ENCODE measurements around the gene NBL1.

The NBL1 gene

GRCh38 chr1:19643602-19644394 lies at the start of gene NBL1:
Gene NBL1, plus strand, starts transcription at chr1:19644311. Its CDS starts 10,720 bp downstream, at chr1:19655031.
- Histone ChIP-seq H3K4me1 (ENCODE audit: control insufficient read depth, insufficient read depth, low read length) (peaks cover 9% of the 10 kb centered on the region), H3K9ac (ENCODE audit: low read length) (peak within 1 kb of the TSS; percentile 96), H3K36me3 (ENCODE audit: control insufficient read depth, insufficient read depth, low read length) (no peaks in the 10 kb centered on the region), H3K27ac (ENCODE audit: low read depth, low read length) (peak within 1 kb of the TSS; percentile 90), H3K4me3 (ENCODE audit: low read length) (peak within 1 kb of the TSS; percentile 93), H3K27me3 (ENCODE audit: control insufficient read depth, insufficient read depth, low read length) (no peaks in the 10 kb centered on the region)

GRCh38 chr1:19596065-19596713 lies 47.9 kb upstream of the NBL1 start:
- Histone ChIP-seq H3K36me3 (ENCODE audit: control insufficient read depth, insufficient read depth, low read length) (no peaks in the 10 kb centered on the region), H3K4me3 (ENCODE audit: low read length) (peak overlapping the region; percentile 92), H3K9ac (ENCODE audit: low read length) (peak overlapping the region; percentile 35), H3K27ac (ENCODE audit: low read depth, low read length) (peak overlapping the region; percentile 96), H3K27me3 (ENCODE audit: control insufficient read depth, insufficient read depth, low read length) (no peaks in the 10 kb centered on the region), H3K4me1 (ENCODE audit: control insufficient read depth, insufficient read depth, low read length) (peaks cover 9% of the 10 kb centered on the region)

- peak overlapping the region; percentile 92 for H3K4me3 ChIP-seq (ENCODE audit: low read length)
- H3K27ac ChIP-seq (ENCODE audit: low read depth, low read length), result peak overlapping the region; percentile 96
- H3K9ac ChIP-seq (ENCODE audit: low read length), result peak overlapping the region; percentile 95
- H3K4me1 ChIP-seq (ENCODE audit: control insufficient read depth, insufficient read depth, low read length), result peaks cover 13% of the 10 kb centered on the region
- no peaks in the 10 kb centered on the region for H3K36me3 ChIP-seq (ENCODE audit: control insufficient read depth, insufficient read depth, low read length)
- H3K27me3 ChIP-seq (ENCODE audit: control insufficient read depth, insufficient read depth, low read length), result no peaks in the 10 kb centered on the region
These were observed 47.2 kb upstream of the NBL1 start for GRCh38 chr1:19596714-19597495.

- Histone ChIP-seq H3K36me3 (ENCODE audit: control insufficient read depth, insufficient read depth, low read length) (no peaks in the 10 kb centered on the region), H3K27ac (ENCODE audit: low read depth, low read length) (peak overlapping the region; percentile 96), H3K4me3 (ENCODE audit: low read length) (peak overlapping the region; percentile 92), H3K27me3 (ENCODE audit: control insufficient read depth, insufficient read depth, low read length) (no peaks in the 10 kb centered on the region), H3K4me1 (ENCODE audit: control insufficient read depth, insufficient read depth, low read length) (peaks cover 16% of the 10 kb centered on the region), H3K9ac (ENCODE audit: low read length) (peak overlapping the region; percentile 95)
These were observed 46.4 kb upstream of the NBL1 start for GRCh38 chr1:19597496-19598309.

- H3K4me1 ChIP-seq (ENCODE audit: control insufficient read depth, insufficient read depth, low read length), result peaks cover 22% of the 10 kb centered on the region
- no peaks in the 10 kb centered on the region for H3K27me3 ChIP-seq (ENCODE audit: control insufficient read depth, insufficient read depth, low read length)
- H3K4me3 ChIP-seq (ENCODE audit: low read length), result no peak overlapping the region
- H3K27ac ChIP-seq (ENCODE audit: low read depth, low read length), result no peak overlapping the region
- no peak overlapping the region for H3K9ac ChIP-seq (ENCODE audit: low read length)
- no peaks in the 10 kb centered on the region for H3K36me3 ChIP-seq (ENCODE audit: control insufficient read depth, insufficient read depth, low read length)
These were observed 44.3 kb upstream of the NBL1 start for GRCh38 chr1:19599810-19600209.

- Histone ChIP-seq H3K36me3 (ENCODE audit: control insufficient read depth, insufficient read depth, low read length) (no peaks in the 10 kb centered on the region), H3K4me1 (ENCODE audit: control insufficient read depth, insufficient read depth, low read length) (peaks cover 21% of the 10 kb centered on the region), H3K9ac (ENCODE audit: low read length) (no peak overlapping the region), H3K27ac (ENCODE audit: low read depth, low read length) (peak overlapping the region; percentile 73), H3K27me3 (ENCODE audit: control insufficient read depth, insufficient read depth, low read length) (no peaks in the 10 kb centered on the region), H3K4me3 (ENCODE audit: low read length) (no peak overlapping the region)
These were observed 41.6 kb upstream of the NBL1 start for GRCh38 chr1:19602486-19602885.

- H3K9ac ChIP-seq (ENCODE audit: low read length), result no peak overlapping the region
- H3K4me3 ChIP-seq (ENCODE audit: low read length), result no peak overlapping the region
- peaks cover 17% of the 10 kb centered on the region for H3K4me1 ChIP-seq (ENCODE audit: control insufficient read depth, insufficient read depth, low read length)
- no peaks in the 10 kb centered on the region for H3K27me3 ChIP-seq (ENCODE audit: control insufficient read depth, insufficient read depth, low read length)
- no peaks in the 10 kb centered on the region for H3K36me3 ChIP-seq (ENCODE audit: control insufficient read depth, insufficient read depth, low read length)
- H3K27ac ChIP-seq (ENCODE audit: low read depth, low read length), result no peak overlapping the region
These were observed 38.1 kb upstream of the NBL1 start for GRCh38 chr1:19605967-19606366.

- Histone ChIP-seq H3K4me1 (ENCODE audit: control insufficient read depth, insufficient read depth, low read length) (peaks cover 12% of the 10 kb centered on the region), H3K36me3 (ENCODE audit: control insufficient read depth, insufficient read depth, low read length) (no peaks in the 10 kb centered on the region), H3K27ac (ENCODE audit: low read depth, low read length) (no peak overlapping the region), H3K27me3 (ENCODE audit: control insufficient read depth, insufficient read depth, low read length) (no peaks in the 10 kb centered on the region), H3K9ac (ENCODE audit: low read length) (no peak overlapping the region), H3K4me3 (ENCODE audit: low read length) (no peak overlapping the region)
These were observed 37.1 kb upstream of the NBL1 start for GRCh38 chr1:19606817-19607642.

GRCh38 chr1:19608232-19608631 lies 35.9 kb upstream of the NBL1 start:
- peaks cover 6% of the 10 kb centered on the region for H3K4me1 ChIP-seq (ENCODE audit: control insufficient read depth, insufficient read depth, low read length)

GRCh38 chr1:19610282-19610981 lies 33.7 kb upstream of the NBL1 start:
- peaks cover 4% of the 10 kb centered on the region for H3K36me3 ChIP-seq (ENCODE audit: control insufficient read depth, insufficient read depth, low read length)
- no peaks in the 10 kb centered on the region for H3K27me3 ChIP-seq (ENCODE audit: control insufficient read depth, insufficient read depth, low read length)
- H3K9ac ChIP-seq (ENCODE audit: low read length), result no peak overlapping the region
- peaks cover 5% of the 10 kb centered on the region for H3K4me1 ChIP-seq (ENCODE audit: control insufficient read depth, insufficient read depth, low read length)
- peak overlapping the region; percentile 52 for H3K27ac ChIP-seq (ENCODE audit: low read depth, low read length)
- no peak overlapping the region for H3K4me3 ChIP-seq (ENCODE audit: low read length)

More at GRCh38 chr1:19608232-19608631, 35.9 kb upstream of the NBL1 start:
- no peak overlapping the region for H3K27ac ChIP-seq (ENCODE audit: low read depth, low read length)
- H3K27me3 ChIP-seq (ENCODE audit: control insufficient read depth, insufficient read depth, low read length), result no peaks in the 10 kb centered on the region
- no peaks in the 10 kb centered on the region for H3K36me3 ChIP-seq (ENCODE audit: control insufficient read depth, insufficient read depth, low read length)
- H3K9ac ChIP-seq (ENCODE audit: low read length), result no peak overlapping the region
- H3K4me3 ChIP-seq (ENCODE audit: low read length), result no peak overlapping the region

- peaks cover 4% of the 10 kb centered on the region for H3K36me3 ChIP-seq (ENCODE audit: control insufficient read depth, insufficient read depth, low read length)
- no peak overlapping the region for H3K4me3 ChIP-seq (ENCODE audit: low read length)
- no peak overlapping the region for H3K27ac ChIP-seq (ENCODE audit: low read depth, low read length)
- no peaks in the 10 kb centered on the region for H3K4me1 ChIP-seq (ENCODE audit: control insufficient read depth, insufficient read depth, low read length)
- no peak overlapping the region for H3K9ac ChIP-seq (ENCODE audit: low read length)
- H3K27me3 ChIP-seq (ENCODE audit: control insufficient read depth, insufficient read depth, low read length), result no peaks in the 10 kb centered on the region
These were observed 31.6 kb upstream of the NBL1 start for GRCh38 chr1:19612530-19612929.

All from rectal smooth muscle tissue (tissue), 1 donor.